A673 (cell line): ENCODE results near the gene HOMER2. TPM values are rescaled to one million over a fixed set of nuclear protein-coding genes. Genes with fewer than 3 reads are reported as not detected.

Experiments used
- BruUV-seq: library from RNA; stranded (reverse); fragments of 400-500 nt; replicated peaks from 2 replicates; lab custom pipeline; 2021; lab: Mats Ljungman, UMichigan
- CTCF ChIA-PET: fragments of 300-600 bp; sonication (Branson Sonifier 250); formaldehyde crosslinking; loops from one replicate; lab custom pipeline; 2022; ENCODE audit warnings: antibody characterized with exemption; lab: Charles Lee
- POLR2A ChIA-PET: fragments of 300-600 bp; sonication (Branson Sonifier 250); formaldehyde crosslinking; loops from one replicate; lab custom pipeline; 2022; ENCODE audit warnings: antibody characterized with exemption; ENCODE audit not compliant: low non-redundant PET; lab: Charles Lee
- DNase-seq: peaks from one replicate; pipeline ENCODE4 v3.0.0-alpha.2; 2015; ENCODE audit warnings: low spot score
- H3K27ac ChIP-seq: fragments of 200-600 bp; sonication (generic); 2 replicates; pipeline ENCODE4 v1.5.1; 2016; ENCODE audit warnings: mixed run types, low read depth, mild to moderate bottlenecking, mixed read lengths, antibody characterized with exemption, low read length; ENCODE audit not compliant: poor library complexity, severe bottlenecking
- H3K27me3 ChIP-seq: fragments of 200-600 bp; sonication (generic); replicated peaks from 2 replicates; pipeline ENCODE4 v1.6.1; 2017; ENCODE audit warnings: mixed run types, low read depth, mild to moderate bottlenecking, mixed read lengths, antibody characterized with exemption, low read length; ENCODE audit not compliant: insufficient read depth, poor library complexity
- H3K36me3 ChIP-seq: fragments of 200-600 bp; sonication (generic); 2 replicates; pipeline ENCODE4 v1.6.1; 2016; ENCODE audit warnings: mixed run types, mild to moderate bottlenecking, mixed read lengths, antibody characterized with exemption, low read length; ENCODE audit not compliant: insufficient read depth, poor library complexity, severe bottlenecking
- H3K4me1 ChIP-seq: fragments of 200-600 bp; sonication (generic); 2 replicates; pipeline ENCODE4 v1.6.1; 2017; ENCODE audit warnings: mixed run types, mild to moderate bottlenecking, mixed read lengths, antibody characterized with exemption, low read length; ENCODE audit not compliant: insufficient read depth, poor library complexity, severe bottlenecking
- H3K4me3 ChIP-seq: fragments of 200-600 bp; sonication (generic); 2 replicates; pipeline ENCODE4 v1.5.1; 2016; ENCODE audit warnings: low read depth, mixed run types, mild to moderate bottlenecking, mixed read lengths, low read length; ENCODE audit not compliant: poor library complexity, severe bottlenecking
- H3K9me3 ChIP-seq: fragments of 200-600 bp; sonication (generic); 2 replicates; pipeline ENCODE4 v1.6.1; 2016; ENCODE audit warnings: mixed run types, low read depth, mild to moderate bottlenecking, mixed read lengths, antibody characterized with exemption, low read length; ENCODE audit not compliant: poor library complexity, severe bottlenecking
- CTCF ChIP-seq: fragments of 300-800, 200-600 bp; sonication (generic); conservative IDR thresholded peaks from 2 replicates; pipeline ENCODE4 v1.5.1; 2017; ENCODE audit warnings: low read depth, mild to moderate bottlenecking, antibody characterized with exemption, low read length, moderate library complexity, mixed read lengths
- EZH2 ChIP-seq: fragments of 200-600 bp; sonication (generic); IDR thresholded peaks from 2 replicates; pipeline ENCODE4 v1.6.1; 2017; ENCODE audit warnings: borderline replicate concordance, low read depth, mild to moderate bottlenecking, mixed read lengths, antibody characterized with exemption, low read length; ENCODE audit not compliant: poor library complexity, severe bottlenecking
- intact Hi-C: fragments of 100-400 bp; cut with micrococcal nuclease; formaldehyde crosslinking; loops from one replicate; pipeline ENCODE4 v1.10.0; 2022; ENCODE audit not compliant: unreplicated experiment
- total RNA-seq: library from RNA; stranded (reverse); gene quantifications from 2 replicates; pipeline ENCODE4 v1.2.3, GENCODE V29; 2021

Gene HOMER2
- total RNA-seq, 1 experiment from 2014 or later: 6.7 TPM

GRCh38 chr15:82880704-82881103 lies 71.8 kb downstream of the HOMER2 start:
- no peak overlapping the region for H3K27ac ChIP-seq
- ChIA-PET CTCF (no interaction called here), POLR2A (no interaction called here)
- H3K4me1 ChIP-seq: no peaks in the 10 kb centered on the region
- intact Hi-C loops: no loop called here
- H3K27me3 ChIP-seq: no peaks in the 10 kb centered on the region
- H3K9me3 ChIP-seq: no peaks in the 10 kb centered on the region
- DNase-seq: no peak
- no peaks in the 10 kb centered on the region for H3K36me3 ChIP-seq
- no peak for TF ChIP-seq EZH2
- TF ChIP-seq CTCF: no peak
- no TSS peak for BruUV-seq
- H3K4me3 ChIP-seq: no peak overlapping the region

DNA sequence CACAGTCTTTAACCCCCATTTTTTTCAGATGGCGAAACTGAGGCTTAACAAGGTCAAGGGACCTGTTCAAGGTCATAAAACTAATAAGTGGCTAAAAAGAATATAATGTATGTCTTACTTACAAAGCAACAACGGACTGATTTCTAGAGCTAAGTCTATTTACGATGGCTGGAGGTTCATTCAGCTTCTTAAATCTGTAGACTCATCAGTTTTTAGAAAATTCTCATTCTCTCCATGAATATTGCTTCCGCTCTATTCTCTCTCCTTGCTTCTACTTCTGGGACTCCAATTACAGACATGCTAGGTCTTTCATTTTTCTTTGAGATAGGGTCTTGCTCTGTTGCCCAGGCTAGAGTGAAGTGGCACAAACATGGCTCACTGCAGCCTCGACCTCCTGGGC lies 74.2 kb downstream of the HOMER2 start:
- Histone ChIP-seq H3K4me3 (no peak overlapping the region), H3K36me3 (no peaks in the 10 kb centered on the region), H3K27me3 (no peaks in the 10 kb centered on the region), H3K4me1 (no peaks in the 10 kb centered on the region), H3K27ac (no peak overlapping the region), H3K9me3 (no peaks in the 10 kb centered on the region)
- DNase-seq: no peak
- TF ChIP-seq EZH2 (no peak), CTCF (no peak)
- CTCF ChIA-PET: no interaction called here
- no TSS peak for BruUV-seq
- intact Hi-C loops: no loop called here
- POLR2A ChIA-PET: no interaction called here

DNA sequence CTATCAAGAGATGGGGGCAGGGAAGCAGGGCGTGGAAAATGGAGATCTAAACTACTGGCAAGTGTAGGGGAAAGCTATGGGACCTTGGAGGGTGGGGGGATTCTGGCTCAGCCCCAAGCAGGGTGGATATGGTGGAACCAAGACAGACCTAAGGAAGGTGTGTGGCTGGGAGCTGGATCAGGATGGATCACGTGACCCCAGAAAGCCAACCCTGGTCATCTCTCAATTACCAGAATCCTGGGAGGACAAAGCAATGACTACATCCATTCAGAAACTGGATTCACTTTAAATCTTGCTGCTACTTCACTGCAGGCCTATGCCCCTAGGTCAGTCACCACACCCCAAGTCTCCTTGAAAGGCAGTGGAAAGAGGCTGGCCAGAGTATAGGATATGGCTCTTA lies 74.7 kb downstream of the HOMER2 start:
- Histone ChIP-seq H3K36me3 (no peaks in the 10 kb centered on the region), H3K27ac (no peak overlapping the region), H3K9me3 (no peaks in the 10 kb centered on the region), H3K27me3 (no peaks in the 10 kb centered on the region), H3K4me3 (no peak overlapping the region), H3K4me1 (no peaks in the 10 kb centered on the region)
- CTCF ChIA-PET: no interaction called here
- no TSS peak for BruUV-seq
- no peak for TF ChIP-seq EZH2
- no peak for DNase-seq
- POLR2A ChIA-PET: no interaction called here
- intact Hi-C loops: no loop called here

DNA sequence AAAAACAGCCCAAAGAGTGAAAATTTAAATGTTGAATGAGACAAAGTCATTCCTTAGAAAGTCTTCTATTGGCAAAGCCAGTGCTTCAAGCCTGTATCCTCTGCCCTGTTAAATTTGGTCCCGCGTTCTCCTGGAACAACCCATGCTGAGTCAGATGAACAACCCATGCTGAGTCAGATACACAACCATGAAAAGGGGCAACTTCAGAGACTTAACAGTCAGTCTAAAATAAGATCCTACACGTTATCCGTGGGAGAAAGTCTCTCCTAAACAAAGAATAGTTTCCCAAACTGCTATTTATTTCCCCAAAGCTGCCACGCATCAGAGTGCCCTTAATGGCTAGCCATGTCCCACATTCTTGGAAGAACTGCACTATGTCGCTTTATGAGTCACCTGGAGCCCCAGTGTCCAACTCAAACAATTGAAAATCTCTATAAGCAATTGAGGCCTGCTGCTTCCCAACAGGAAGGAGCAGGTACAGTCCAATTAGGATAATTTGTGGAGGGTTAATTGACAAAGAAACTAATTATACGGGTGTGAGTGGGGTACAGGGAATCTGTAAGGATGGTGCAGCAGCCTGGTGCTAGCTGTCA lies 77.0 kb downstream of the HOMER2 start:
- DNase-seq: no peak
- intact Hi-C loops: no loop called here

More for the DNA sequence above, 77.0 kb downstream of the HOMER2 start:
- H3K36me3 ChIP-seq: no peaks in the 10 kb centered on the region
- H3K27me3 ChIP-seq: no peaks in the 10 kb centered on the region
- BruUV-seq: no TSS peak
- no peak overlapping the region for H3K4me3 ChIP-seq
- ChIA-PET POLR2A (no interaction called here), CTCF (no interaction called here)
- no peak for TF ChIP-seq EZH2
- TF ChIP-seq CTCF: no peak
- no peaks in the 10 kb centered on the region for H3K9me3 ChIP-seq
- H3K4me1 ChIP-seq: no peaks in the 10 kb centered on the region
- H3K27ac ChIP-seq: no peak overlapping the region
